ENCODE results near the gene BPTF.

BPTF gene

GRCh38 chr17:67993998-67994361 is 168.7 kb downstream of the BPTF start (continued):
- TF ChIP-seq ZNF785 (tag by site-specific recombination; IDR thresholded peaks at IDR 0.05) (0 out of 2 replicates have a peak, but pooled peaks have one; percentile 41), ZNF157 (tag by site-specific recombination; IDR thresholded peaks at IDR 0.05) (peak; percentile 49; the same call in 1 of the 2 replicates), HOXD13 (CRISPR knock-in tag; IDR thresholded peaks at IDR 0.05; ENCODE audit: borderline replicate concordance) (0 out of 2 replicates have a peak, but pooled peaks have one; percentile 18), MEIS1 (CRISPR knock-in tag; IDR thresholded peaks at IDR 0.05; ENCODE audit: borderline replicate concordance) (no peak), EGR2 (tag by site-specific recombination; IDR thresholded peaks at IDR 0.05; ENCODE audit: low read depth) (peak; percentile 37; the same call in 1 of the 2 replicates), PRDM1 (tag by site-specific recombination; IDR thresholded peaks at IDR 0.05) (peak; percentile 87), ZNF155 (tag by site-specific recombination; IDR thresholded peaks at IDR 0.05) (no peak), ZNF366 (tag by site-specific recombination; conservative IDR thresholded peaks at IDR 0.05) (peak; percentile 86), ZNF311 (tag by site-specific recombination; IDR thresholded peaks at IDR 0.05; ENCODE audit: borderline replicate concordance) (no peak), MZF1 (tag by site-specific recombination; IDR thresholded peaks at IDR 0.05; ENCODE audit: borderline replicate concordance) (peak; percentile 94), ZBTB1 (tag by site-specific recombination; IDR thresholded peaks at IDR 0.05) (peak; percentile 34; the same call in 1 of the 2 replicates), ZNF19 (tag by site-specific recombination; IDR thresholded peaks at IDR 0.05; ENCODE audit: low read depth) (no peak), ZNF341 (tag by site-specific recombination; IDR thresholded peaks at IDR 0.05; ENCODE audit: low read depth) (peak; percentile 32; the same call in 1 of the 2 replicates), ZNF518A (tag by site-specific recombination; conservative IDR thresholded peaks at IDR 0.05; ENCODE audit: low read depth) (0 out of 2 replicates have a peak, but pooled peaks have one; percentile 35), ZNF561 (tag by site-specific recombination; IDR thresholded peaks at IDR 0.05; ENCODE audit: borderline replicate concordance) (no peak; the same call in 1 of the 2 replicates), ZNF596 (tag by site-specific recombination; IDR thresholded peaks at IDR 0.05) (no peak), GFI1B (tag by site-specific recombination; IDR thresholded peaks at IDR 0.05) (peak; percentile 44; the same call in 1 of the 2 replicates), ZNF248 (tag by site-specific recombination; IDR thresholded peaks at IDR 0.05) (no peak), ZBTB17 (tag by site-specific recombination; IDR thresholded peaks at IDR 0.05) (peak; percentile 88), ZFP41 (tag by site-specific recombination; IDR thresholded peaks at IDR 0.05; ENCODE audit: borderline replicate concordance) (no peak), ZNF791 (tag by site-specific recombination; IDR thresholded peaks at IDR 0.05) (no peak), ZFP3 (tag by site-specific recombination; IDR thresholded peaks at IDR 0.05; ENCODE audit: low read depth) (no peak), GLI4 (tag by site-specific recombination; IDR thresholded peaks at IDR 0.05) (peak; percentile 99), YY1 (tag by site-specific recombination; IDR thresholded peaks at IDR 0.05) (no peak; the same call in 1 of the 2 replicates), ZNF600 (tag by site-specific recombination; IDR thresholded peaks at IDR 0.05) (peak; percentile 81), ZNF266 (tag by site-specific recombination; IDR thresholded peaks at IDR 0.05; ENCODE audit: low read depth) (no peak), ZNF747 (tag by site-specific recombination; IDR thresholded peaks at IDR 0.05) (no peak), ZNF660 (tag by site-specific recombination; IDR thresholded peaks at IDR 0.05) (no peak), KLF8 (tag by site-specific recombination; IDR thresholded peaks at IDR 0.05) (peak; percentile 91)
- TF ChIP-seq, protein P1, sequence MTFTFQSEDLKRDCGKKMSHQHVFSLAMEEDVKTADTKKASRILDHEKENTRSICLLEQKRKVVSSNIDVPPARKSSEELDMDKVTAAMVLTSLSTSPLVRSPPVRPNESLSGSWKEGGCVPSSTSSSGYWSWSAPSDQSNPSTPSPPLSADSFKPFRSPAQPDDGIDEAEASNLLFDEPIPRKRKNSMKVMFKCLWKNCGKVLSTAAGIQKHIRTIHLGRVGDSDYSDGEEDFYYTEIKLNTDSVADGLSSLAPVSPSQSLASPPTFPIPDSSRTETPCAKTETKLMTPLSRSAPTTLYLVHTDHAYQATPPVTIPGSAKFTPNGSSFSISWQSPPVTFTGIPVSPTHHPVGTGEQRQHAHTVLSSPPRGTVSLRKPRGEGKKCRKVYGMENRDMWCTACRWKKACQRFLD (tag by site-specific recombination; IDR thresholded peaks at IDR 0.05): no peak
- TF ChIP-seq, protein P2, sequence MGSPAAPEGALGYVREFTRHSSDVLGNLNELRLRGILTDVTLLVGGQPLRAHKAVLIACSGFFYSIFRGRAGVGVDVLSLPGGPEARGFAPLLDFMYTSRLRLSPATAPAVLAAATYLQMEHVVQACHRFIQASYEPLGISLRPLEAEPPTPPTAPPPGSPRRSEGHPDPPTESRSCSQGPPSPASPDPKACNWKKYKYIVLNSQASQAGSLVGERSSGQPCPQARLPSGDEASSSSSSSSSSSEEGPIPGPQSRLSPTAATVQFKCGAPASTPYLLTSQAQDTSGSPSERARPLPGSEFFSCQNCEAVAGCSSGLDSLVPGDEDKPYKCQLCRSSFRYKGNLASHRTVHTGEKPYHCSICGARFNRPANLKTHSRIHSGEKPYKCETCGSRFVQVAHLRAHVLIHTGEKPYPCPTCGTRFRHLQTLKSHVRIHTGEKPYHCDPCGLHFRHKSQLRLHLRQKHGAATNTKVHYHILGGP (tag by site-specific recombination; IDR thresholded peaks at IDR 0.05): 0 out of 2 replicates have a peak, but pooled peaks have one; percentile 21
- TF ChIP-seq, protein P3, sequence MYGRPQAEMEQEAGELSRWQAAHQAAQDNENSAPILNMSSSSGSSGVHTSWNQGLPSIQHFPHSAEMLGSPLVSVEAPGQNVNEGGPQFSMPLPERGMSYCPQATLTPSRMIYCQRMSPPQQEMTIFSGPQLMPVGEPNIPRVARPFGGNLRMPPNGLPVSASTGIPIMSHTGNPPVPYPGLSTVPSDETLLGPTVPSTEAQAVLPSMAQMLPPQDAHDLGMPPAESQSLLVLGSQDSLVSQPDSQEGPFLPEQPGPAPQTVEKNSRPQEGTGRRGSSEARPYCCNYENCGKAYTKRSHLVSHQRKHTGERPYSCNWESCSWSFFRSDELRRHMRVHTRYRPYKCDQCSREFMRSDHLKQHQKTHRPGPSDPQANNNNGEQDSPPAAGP (tag by site-specific recombination; IDR thresholded peaks at IDR 0.05): peak; percentile 96
- TF ChIP-seq, protein P4, sequence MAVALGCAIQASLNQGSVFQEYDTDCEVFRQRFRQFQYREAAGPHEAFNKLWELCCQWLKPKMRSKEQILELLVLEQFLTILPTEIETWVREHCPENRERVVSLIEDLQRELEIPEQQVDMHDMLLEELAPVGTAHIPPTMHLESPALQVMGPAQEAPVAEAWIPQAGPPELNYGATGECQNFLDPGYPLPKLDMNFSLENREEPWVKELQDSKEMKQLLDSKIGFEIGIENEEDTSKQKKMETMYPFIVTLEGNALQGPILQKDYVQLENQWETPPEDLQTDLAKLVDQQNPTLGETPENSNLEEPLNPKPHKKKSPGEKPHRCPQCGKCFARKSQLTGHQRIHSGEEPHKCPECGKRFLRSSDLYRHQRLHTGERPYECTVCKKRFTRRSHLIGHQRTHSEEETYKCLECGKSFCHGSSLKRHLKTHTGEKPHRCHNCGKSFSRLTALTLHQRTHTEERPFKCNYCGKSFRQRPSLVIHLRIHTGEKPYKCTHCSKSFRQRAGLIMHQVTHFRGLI (tag by site-specific recombination; IDR thresholded peaks at IDR 0.05): no peak
